ENCODE data around the gene PJA2.
"Not testable (repeated sequence)": the region's sequence is repeated elsewhere in the genome, so short reads cannot be mapped to it uniquely, and the experiment has no call there.

The PJA2 gene

GRCh38 chr5:109416882-109417281, 7.1 kb upstream of the PJA2 start:
- H3K4me1 ChIP-seq (ENCODE audit: control extremely low read depth in 1 of 4, control insufficient read depth in 4 of 4, insufficient read depth in 4 of 4, low read length in 3 of 4): peaks cover 0 to 16% (median 10%) of the 10 kb centered on the region in 4 experiments
- H3K27ac ChIP-seq (ENCODE audit: insufficient read depth in 1 of 2, low read depth in 1 of 2, low read length in 2 of 2, poor library complexity in 1 of 2, severe bottlenecking in 2 of 2): no peak overlapping the region
- no CpG with 5 or more reads among the region's 2 CpGs for WGBS (ENCODE audit: insufficient coverage)
- no peak for DNase-seq
- no peaks in the 10 kb centered on the region for H3K36me3 ChIP-seq (ENCODE audit: control insufficient read depth in 4 of 4, insufficient read depth in 4 of 4, low read length in 3 of 4)
- no peak overlapping the region for H3K4me3 ChIP-seq (ENCODE audit: control insufficient read depth in 1 of 7, extremely low read depth in 1 of 7, insufficient read depth in 4 of 7, low read depth in 2 of 7, low read length in 6 of 7)
- ChIA-PET CTCF (interaction anchor here (1.0 to 1.4 kb wide), 4 partner anchors 21 to 60 kb away, joined by 3 read pairs; no protein-coding TSS in a partner anchor), POLR2A (no interaction called here)
- H3K27me3 ChIP-seq (replicated peaks in 2 of 5; ENCODE audit: control insufficient read depth in 4 of 5, insufficient read depth in 5 of 5, low read length in 4 of 5): no peaks in the 10 kb centered on the region
- H3K9me3 ChIP-seq (ENCODE audit: control extremely low read depth in 1 of 5, control insufficient read depth in 4 of 5, insufficient read depth in 2 of 5, low read depth in 1 of 5, low read length in 4 of 5): peaks cover 0 to 6% (median 3%) of the 10 kb centered on the region in 5 experiments

- H3K9me3 ChIP-seq (ENCODE audit: control extremely low read depth in 1 of 5, control insufficient read depth in 4 of 5, insufficient read depth in 2 of 5, low read depth in 1 of 5, low read length in 4 of 5); H3K27me3 ChIP-seq (replicated peaks in 2 of 5; ENCODE audit: control insufficient read depth in 4 of 5, insufficient read depth in 5 of 5, low read length in 4 of 5); POLR2A ChIA-PET; H3K27ac ChIP-seq (ENCODE audit: insufficient read depth in 1 of 2, low read depth in 1 of 2, low read length in 2 of 2, poor library complexity in 1 of 2, severe bottlenecking in 2 of 2); H3K4me3 ChIP-seq (ENCODE audit: control insufficient read depth in 1 of 7, extremely low read depth in 1 of 7, insufficient read depth in 4 of 7, low read depth in 2 of 7, low read length in 6 of 7); H3K36me3 ChIP-seq (ENCODE audit: control insufficient read depth in 4 of 4, insufficient read depth in 4 of 4, low read length in 3 of 4): not testable (repeated sequence)
- CTCF ChIA-PET: interaction anchor here (1.1 to 1.5 kb wide), 3 partner anchors 10 to 65 kb away, joined by 3 to 4 read pairs (median 3); no protein-coding TSS in a partner anchor
- peak in 2 of 3 donors; percentile 32 to 51 for DNase-seq
- WGBS (ENCODE audit: insufficient coverage): 90% methylated on average over 2 of the region's 2 CpGs
- H3K4me1 ChIP-seq (ENCODE audit: control extremely low read depth in 1 of 4, control insufficient read depth in 4 of 4, insufficient read depth in 4 of 4, low read length in 3 of 4): peaks cover 10 to 29% (median 20%) of the 10 kb centered on the region in 4 experiments
Observed at GRCh38 chr5:109413921-109414461, 4.2 kb upstream of the PJA2 start.

GRCh38 chr5:109413458-109413857, 3.7 kb upstream of the PJA2 start:
- H3K36me3 ChIP-seq (ENCODE audit: control insufficient read depth in 4 of 4, insufficient read depth in 4 of 4, low read length in 3 of 4): no peaks in the 10 kb centered on the region
- ChIA-PET CTCF (interaction anchor here (0.9 to 1.5 kb wide), 8 partner anchors 8 to 173 kb away, joined by 3 to 5 read pairs (median 3); no protein-coding TSS in a partner anchor), POLR2A (no interaction called here)
- no peak overlapping the region for H3K4me3 ChIP-seq (ENCODE audit: control insufficient read depth in 1 of 7, extremely low read depth in 1 of 7, insufficient read depth in 4 of 7, low read depth in 2 of 7, low read length in 6 of 7)
- peaks cover 12 to 32% (median 20%) of the 10 kb centered on the region in 4 experiments for H3K4me1 ChIP-seq (ENCODE audit: control extremely low read depth in 1 of 4, control insufficient read depth in 4 of 4, insufficient read depth in 4 of 4, low read length in 3 of 4)
- no peaks in the 10 kb centered on the region for H3K27me3 ChIP-seq (replicated peaks in 2 of 5; ENCODE audit: control insufficient read depth in 4 of 5, insufficient read depth in 5 of 5, low read length in 4 of 5)
- H3K27ac ChIP-seq (ENCODE audit: insufficient read depth in 1 of 2, low read depth in 1 of 2, low read length in 2 of 2, poor library complexity in 1 of 2, severe bottlenecking in 2 of 2): peak overlapping the region in 1 of 2 experiments; percentile 4
- peak in 2 of 3 donors; percentile 37 to 59 for DNase-seq
- H3K9me3 ChIP-seq (ENCODE audit: control extremely low read depth in 1 of 5, control insufficient read depth in 4 of 5, insufficient read depth in 2 of 5, low read depth in 1 of 5, low read length in 4 of 5): peaks cover 0 to 6% (median 3%) of the 10 kb centered on the region in 5 experiments

GRCh38 chr5:109412981-109413402, 3.2 kb upstream of the PJA2 start:
- peak overlapping the region in 1 of 2 experiments; percentile 4 for H3K27ac ChIP-seq (ENCODE audit: insufficient read depth in 1 of 2, low read depth in 1 of 2, low read length in 2 of 2, poor library complexity in 1 of 2, severe bottlenecking in 2 of 2)
- 14% methylated on average over 1 of the region's 1 CpG for WGBS (ENCODE audit: insufficient coverage)
- H3K27me3 ChIP-seq (replicated peaks in 2 of 5; ENCODE audit: control insufficient read depth in 4 of 5, insufficient read depth in 5 of 5, low read length in 4 of 5): no peaks in the 10 kb centered on the region
- peaks cover 0 to 6% (median 3%) of the 10 kb centered on the region in 5 experiments for H3K9me3 ChIP-seq (ENCODE audit: control extremely low read depth in 1 of 5, control insufficient read depth in 4 of 5, insufficient read depth in 2 of 5, low read depth in 1 of 5, low read length in 4 of 5)
- peaks cover 14 to 36% (median 23%) of the 10 kb centered on the region in 4 experiments for H3K4me1 ChIP-seq (ENCODE audit: control extremely low read depth in 1 of 4, control insufficient read depth in 4 of 4, insufficient read depth in 4 of 4, low read length in 3 of 4)
- ChIA-PET CTCF (interaction anchor here (0.9 to 1.5 kb wide), 8 partner anchors 8 to 173 kb away, joined by 3 to 5 read pairs (median 3); no protein-coding TSS in a partner anchor), POLR2A (interaction anchor here (0.5 kb wide), 1 partner anchor 24 kb away, joined by 5 read pairs; no protein-coding TSS in a partner anchor)
- no peak overlapping the region for H3K4me3 ChIP-seq (ENCODE audit: control insufficient read depth in 1 of 7, extremely low read depth in 1 of 7, insufficient read depth in 4 of 7, low read depth in 2 of 7, low read length in 6 of 7)
- H3K36me3 ChIP-seq (ENCODE audit: control insufficient read depth in 4 of 4, insufficient read depth in 4 of 4, low read length in 3 of 4): no peaks in the 10 kb centered on the region
- peak in 2 of 3 donors; percentile 21 to 32 for DNase-seq

GRCh38 chr5:109411627-109412026, 1.9 kb upstream of the PJA2 start:
- Histone ChIP-seq H3K27ac (ENCODE audit: insufficient read depth in 1 of 2, low read depth in 1 of 2, low read length in 2 of 2, poor library complexity in 1 of 2, severe bottlenecking in 2 of 2) (peak overlapping the region in 1 of 2 experiments; percentile 98), H3K36me3 (ENCODE audit: control insufficient read depth in 4 of 4, insufficient read depth in 4 of 4, low read length in 3 of 4) (no peaks in the 10 kb centered on the region), H3K4me1 (ENCODE audit: control extremely low read depth in 1 of 4, control insufficient read depth in 4 of 4, insufficient read depth in 4 of 4, low read length in 3 of 4) (peaks cover 18 to 49% (median 32%) of the 10 kb centered on the region in 4 experiments), H3K9me3 (ENCODE audit: control extremely low read depth in 1 of 5, control insufficient read depth in 4 of 5, insufficient read depth in 2 of 5, low read depth in 1 of 5, low read length in 4 of 5) (peaks cover 0 to 6% (median 3%) of the 10 kb centered on the region in 5 experiments), H3K4me3 (ENCODE audit: control insufficient read depth in 1 of 7, extremely low read depth in 1 of 7, insufficient read depth in 4 of 7, low read depth in 2 of 7, low read length in 6 of 7) (peak overlapping the region in 2 of 7 experiments; percentile 89 to 97), H3K27me3 (replicated peaks in 2 of 5; ENCODE audit: control insufficient read depth in 4 of 5, insufficient read depth in 5 of 5, low read length in 4 of 5) (no peaks in the 10 kb centered on the region)
- WGBS (ENCODE audit: insufficient coverage): 100% methylated on average over 1 of the region's 3 CpGs
- CTCF ChIA-PET: no interaction called here
- POLR2A ChIA-PET: interaction anchor here (1.1 kb wide), 1 partner anchor 65 kb away, joined by 3 read pairs; no protein-coding TSS in a partner anchor
- DNase-seq: peak; percentile 22 to 72 (median 62)

GRCh38 chr5:109411149-109411514, 1.4 kb upstream of the PJA2 start:
- no peak for DNase-seq
- H3K36me3 ChIP-seq (ENCODE audit: control insufficient read depth in 4 of 4, insufficient read depth in 4 of 4, low read length in 3 of 4): no peaks in the 10 kb centered on the region
- H3K9me3 ChIP-seq (ENCODE audit: control extremely low read depth in 1 of 5, control insufficient read depth in 4 of 5, insufficient read depth in 2 of 5, low read depth in 1 of 5, low read length in 4 of 5): peaks cover 0 to 4% (median 2%) of the 10 kb centered on the region in 5 experiments
- POLR2A ChIA-PET: interaction anchor here (0.6 to 1.1 kb wide), 3 partner anchors 64 to 278 kb away, joined by 3 read pairs; no protein-coding TSS in a partner anchor
- peaks cover 18 to 53% (median 35%) of the 10 kb centered on the region in 4 experiments for H3K4me1 ChIP-seq (ENCODE audit: control extremely low read depth in 1 of 4, control insufficient read depth in 4 of 4, insufficient read depth in 4 of 4, low read length in 3 of 4)
- CTCF ChIA-PET: no interaction called here
- 10% methylated on average over 2 of the region's 2 CpGs for WGBS (ENCODE audit: insufficient coverage)
- H3K27ac ChIP-seq (ENCODE audit: insufficient read depth in 1 of 2, low read depth in 1 of 2, low read length in 2 of 2, poor library complexity in 1 of 2, severe bottlenecking in 2 of 2): peak overlapping the region; percentile 94 to 98
- H3K27me3 ChIP-seq (replicated peaks in 2 of 5; ENCODE audit: control insufficient read depth in 4 of 5, insufficient read depth in 5 of 5, low read length in 4 of 5): no peaks in the 10 kb centered on the region
- H3K4me3 ChIP-seq (ENCODE audit: control insufficient read depth in 1 of 7, extremely low read depth in 1 of 7, insufficient read depth in 4 of 7, low read depth in 2 of 7, low read length in 6 of 7): peak overlapping the region in 6 of 7 experiments; percentile 89 to 97 (median 92)
